GM12801 (cell line): ENCODE data around the gene ADPRS.

Experiments
- TF ChIP-seq, protein P1 (sequence below): IDR thresholded peaks from one replicate; pipeline ENCODE4 v1.5.1; 2011; ENCODE audit warnings: control low read depth; ENCODE audit not compliant: insufficient read length; ENCODE audit errors: extremely low read depth

The ADPRS gene

DNA sequence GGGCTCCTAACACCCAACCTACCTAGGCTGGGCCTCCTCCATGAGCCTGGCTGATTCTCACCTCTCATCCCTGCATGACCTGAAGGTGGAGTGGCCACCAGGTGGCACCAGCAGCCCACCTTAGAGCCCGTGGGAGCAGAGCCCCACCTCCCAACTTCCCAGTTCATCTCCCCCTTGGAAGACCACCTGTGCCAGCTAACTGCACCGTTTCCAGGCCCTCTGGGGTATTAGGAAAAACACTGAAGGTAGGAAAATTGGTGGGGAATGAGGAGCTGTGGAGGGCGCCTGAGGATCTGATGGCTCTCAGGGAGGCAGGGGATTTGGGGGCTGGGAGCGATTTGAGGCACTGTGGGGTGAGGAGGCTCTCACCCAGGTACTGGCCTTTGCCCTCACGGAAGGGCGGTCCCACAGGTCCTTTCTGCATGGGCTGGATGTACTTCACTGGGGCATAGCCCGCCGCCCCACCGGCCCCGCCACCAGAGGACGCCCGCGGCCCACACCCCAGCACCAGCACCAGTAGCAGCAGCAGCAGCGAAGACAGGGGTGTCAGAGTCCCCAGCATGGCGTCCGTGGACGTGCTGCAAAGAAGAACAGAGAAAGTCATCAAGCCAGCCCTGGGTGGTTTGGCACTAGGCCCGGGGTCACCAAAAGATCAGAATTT is 11.1 kb downstream of the ADPRS start:
- TF ChIP-seq, protein P1, sequence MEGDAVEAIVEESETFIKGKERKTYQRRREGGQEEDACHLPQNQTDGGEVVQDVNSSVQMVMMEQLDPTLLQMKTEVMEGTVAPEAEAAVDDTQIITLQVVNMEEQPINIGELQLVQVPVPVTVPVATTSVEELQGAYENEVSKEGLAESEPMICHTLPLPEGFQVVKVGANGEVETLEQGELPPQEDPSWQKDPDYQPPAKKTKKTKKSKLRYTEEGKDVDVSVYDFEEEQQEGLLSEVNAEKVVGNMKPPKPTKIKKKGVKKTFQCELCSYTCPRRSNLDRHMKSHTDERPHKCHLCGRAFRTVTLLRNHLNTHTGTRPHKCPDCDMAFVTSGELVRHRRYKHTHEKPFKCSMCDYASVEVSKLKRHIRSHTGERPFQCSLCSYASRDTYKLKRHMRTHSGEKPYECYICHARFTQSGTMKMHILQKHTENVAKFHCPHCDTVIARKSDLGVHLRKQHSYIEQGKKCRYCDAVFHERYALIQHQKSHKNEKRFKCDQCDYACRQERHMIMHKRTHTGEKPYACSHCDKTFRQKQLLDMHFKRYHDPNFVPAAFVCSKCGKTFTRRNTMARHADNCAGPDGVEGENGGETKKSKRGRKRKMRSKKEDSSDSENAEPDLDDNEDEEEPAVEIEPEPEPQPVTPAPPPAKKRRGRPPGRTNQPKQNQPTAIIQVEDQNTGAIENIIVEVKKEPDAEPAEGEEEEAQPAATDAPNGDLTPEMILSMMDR = no peak

DNA sequence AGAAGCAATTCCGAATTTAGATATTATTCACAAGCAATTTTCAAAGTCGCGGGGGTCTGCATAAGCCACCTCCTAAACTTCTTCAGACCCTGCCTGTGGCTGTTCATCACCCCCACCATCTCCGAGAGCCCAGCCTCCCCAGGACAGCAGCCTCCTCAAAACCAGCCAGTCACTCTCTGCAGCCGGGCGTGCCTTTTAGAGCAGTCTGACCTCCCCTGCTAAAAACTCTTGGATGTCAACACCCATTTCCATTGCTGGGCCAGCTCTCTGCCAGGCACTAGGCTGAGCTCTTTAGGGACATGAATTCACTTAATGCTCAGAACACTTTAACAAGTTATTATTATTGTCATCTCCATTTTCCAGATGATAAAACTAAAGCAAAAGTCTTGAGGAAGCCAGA is 11.7 kb downstream of the ADPRS start:
- TF ChIP-seq, protein P1 = no peak

DNA sequence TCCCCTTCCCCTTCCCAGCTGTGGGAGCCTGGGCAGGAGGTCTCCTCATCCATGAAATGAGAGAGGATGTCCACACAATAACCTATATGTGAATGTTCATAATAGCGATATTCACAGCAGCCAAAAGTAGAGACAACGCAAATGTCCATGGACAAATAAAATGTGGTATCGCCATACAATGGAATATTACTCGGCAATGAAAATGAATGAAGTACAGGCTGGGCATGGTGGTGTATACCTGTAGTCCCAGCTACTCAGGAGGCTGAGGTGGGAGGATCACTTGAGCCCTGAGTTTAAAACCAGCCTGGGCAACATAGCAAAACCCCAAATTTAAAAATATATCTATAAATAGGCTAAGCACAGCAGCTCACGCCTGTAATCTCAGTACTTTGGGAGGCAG is 12.9 kb downstream of the ADPRS start:
- TF ChIP-seq, protein P1 = no peak

DNA sequence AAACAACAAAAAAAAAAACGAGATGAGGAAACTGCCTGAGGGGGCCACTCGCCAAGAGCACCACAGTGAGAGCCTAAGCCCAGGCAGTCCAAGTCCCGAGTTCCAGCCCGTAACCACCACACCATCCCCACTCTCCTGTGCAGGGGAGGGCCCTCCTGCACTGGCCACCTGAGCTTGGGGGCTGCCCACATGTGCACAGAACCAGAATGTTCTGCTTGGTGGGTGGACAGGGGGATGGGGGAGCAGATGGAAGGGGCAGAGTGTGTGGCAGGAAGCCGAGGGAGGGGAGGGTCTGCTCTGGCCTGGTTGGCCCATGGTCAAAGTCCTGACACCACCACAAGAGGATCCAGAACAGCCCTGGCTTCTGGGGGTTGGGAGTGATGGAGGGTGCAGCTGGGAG is 17.6 kb downstream of the ADPRS start:
- TF ChIP-seq, protein P1 = no peak

DNA sequence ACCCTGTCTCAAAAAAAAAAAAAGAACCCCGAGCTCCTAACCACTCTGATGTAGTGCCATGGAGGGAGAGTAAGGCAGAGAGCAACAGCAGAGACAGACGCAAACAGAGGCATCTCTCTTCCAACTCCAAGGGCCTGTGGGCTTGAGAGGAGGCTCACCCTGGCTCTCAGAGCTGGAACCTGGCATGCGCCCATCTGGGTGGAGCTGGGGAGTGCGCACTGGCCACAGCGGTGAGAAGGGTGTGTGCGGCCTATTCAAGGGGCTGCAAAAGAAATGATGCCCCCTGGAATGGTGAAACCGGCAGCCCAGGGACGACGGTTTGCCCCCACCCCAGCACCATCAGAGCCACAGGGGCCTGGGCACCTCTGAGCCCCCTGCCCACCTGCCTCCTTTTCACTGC is 18.7 kb downstream of the ADPRS start:
- TF ChIP-seq, protein P1 = no peak

DNA sequence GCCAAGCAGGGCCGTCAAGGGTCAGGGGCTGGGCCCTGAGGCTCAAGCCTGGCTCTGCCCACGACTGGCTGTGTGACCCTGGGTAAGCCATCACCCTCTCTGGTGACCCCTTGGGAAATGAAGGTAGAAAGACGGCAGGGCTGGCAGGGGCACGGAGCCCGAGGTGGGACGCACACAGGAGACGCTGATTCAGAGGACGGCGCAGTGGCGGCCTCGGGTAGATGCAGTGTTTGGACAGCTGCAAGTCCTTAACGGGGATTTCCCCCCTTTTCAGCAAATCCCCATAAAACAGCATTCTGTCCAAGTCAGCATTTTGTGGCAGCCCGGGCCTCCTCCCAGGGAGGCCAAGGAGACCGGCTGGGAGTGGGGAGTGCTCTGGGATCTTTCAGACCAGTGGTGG is 19.6 kb downstream of the ADPRS start:
- TF ChIP-seq, protein P1 = no peak

DNA sequence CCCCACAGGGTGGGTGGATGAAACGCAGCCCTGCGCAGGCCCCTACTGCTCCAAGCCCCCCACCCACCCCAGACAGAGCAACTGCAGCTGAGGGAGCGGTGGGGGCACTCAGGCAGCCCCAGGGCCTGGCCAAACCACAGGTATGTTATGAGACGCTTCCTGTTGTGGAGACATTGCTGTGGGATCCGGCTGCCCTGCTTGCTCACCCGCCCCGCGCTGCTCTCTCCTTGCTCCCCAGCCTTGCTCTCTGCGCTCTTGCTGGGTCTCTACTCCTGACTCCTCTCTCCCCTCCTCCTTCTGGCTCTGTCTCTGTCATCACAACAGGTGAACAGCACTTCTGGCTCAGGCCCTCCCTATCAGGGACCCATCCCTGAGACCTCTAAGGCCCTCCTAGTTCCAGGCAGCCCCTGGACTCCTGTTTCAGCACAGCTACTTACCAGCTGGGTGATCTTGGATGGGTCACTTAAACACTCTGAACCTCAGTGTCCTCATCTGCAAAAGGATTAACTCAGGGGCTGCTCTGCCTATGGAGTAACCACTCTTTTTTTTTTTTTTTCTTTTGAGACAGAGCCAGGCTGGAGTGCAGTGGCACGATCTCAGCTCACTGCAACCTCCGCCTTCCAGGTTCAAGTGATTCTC is 20.5 kb downstream of the ADPRS start:
- TF ChIP-seq, protein P1 = no peak
